HG03565 (cell line): ENCODE data around the gene NOP14.
"Not testable (repeated sequence)": the region's sequence is repeated elsewhere in the genome, so short reads cannot be mapped to it uniquely, and the experiment has no call there.

Experiments used
- ATAC-seq: cut with Tn5 transposase; IDR thresholded peaks from one replicate; pipeline ENCODE4 v1.9.1; 2021; ENCODE audit warnings: mild to moderate bottlenecking, moderate library complexity; ENCODE audit not compliant: unreplicated experiment

NOP14 gene

DNA sequence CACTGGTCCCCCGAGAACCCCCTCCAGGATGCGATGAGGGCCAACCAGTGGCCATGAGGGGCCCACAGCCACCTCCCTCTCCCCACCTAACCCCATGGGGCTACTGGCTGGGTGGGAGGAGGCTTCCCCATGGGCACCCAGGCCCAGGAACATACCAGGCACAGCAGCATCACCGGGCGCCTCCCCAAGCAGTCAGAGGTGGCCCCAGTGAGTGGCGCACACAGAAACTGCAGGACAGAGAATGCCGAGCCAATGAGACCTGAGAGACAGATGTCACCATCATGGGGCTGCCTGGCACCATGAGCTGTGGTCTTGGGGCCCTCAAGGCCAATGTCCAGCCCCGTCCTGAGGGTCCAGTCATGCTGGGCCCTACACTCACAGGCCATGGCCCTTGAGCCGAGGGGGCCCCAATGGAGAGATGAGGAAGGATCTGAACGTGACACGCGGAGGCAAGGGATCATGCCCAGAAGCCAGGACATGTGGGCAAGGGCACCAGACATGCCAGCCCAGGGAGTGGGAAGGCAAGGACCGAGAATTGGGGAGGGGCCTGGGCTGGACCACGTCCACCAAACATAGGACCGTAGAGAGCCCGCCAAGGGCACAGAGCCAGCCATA, 30.1 kb downstream of the NOP14 start:
- ATAC-seq = no peak

DNA sequence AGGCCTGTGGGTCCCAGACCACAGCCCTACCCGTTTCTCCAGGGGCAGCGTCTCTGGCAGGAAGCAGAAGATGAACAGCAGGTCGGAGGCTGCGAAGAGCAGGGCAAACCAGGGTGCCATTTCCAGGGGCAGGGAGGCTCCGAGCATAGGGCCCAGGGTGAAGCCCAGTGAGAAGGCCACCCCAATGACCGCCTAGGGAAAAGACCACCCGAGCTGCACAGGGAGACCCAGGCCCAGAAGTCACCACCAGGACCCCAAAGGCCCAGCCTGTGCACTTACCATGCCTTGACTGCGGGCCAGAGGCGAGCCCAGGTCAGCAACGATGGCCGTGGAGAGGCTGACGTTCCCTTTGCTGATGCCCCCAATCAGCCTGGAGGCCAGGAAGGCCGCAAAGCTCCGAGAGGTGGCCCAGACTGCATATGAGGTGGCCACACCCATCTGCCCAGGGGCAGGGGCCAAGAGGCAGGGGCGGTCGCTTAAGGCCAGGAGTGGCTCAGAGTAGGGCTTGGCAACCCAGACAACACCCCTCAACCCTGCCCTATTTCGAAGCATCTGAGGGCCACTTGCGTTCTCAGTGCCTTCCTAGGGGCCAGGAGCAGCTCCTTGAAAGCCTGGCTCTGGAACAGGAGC, 30.8 kb downstream of the NOP14 start:
- ATAC-seq = no peak

DNA sequence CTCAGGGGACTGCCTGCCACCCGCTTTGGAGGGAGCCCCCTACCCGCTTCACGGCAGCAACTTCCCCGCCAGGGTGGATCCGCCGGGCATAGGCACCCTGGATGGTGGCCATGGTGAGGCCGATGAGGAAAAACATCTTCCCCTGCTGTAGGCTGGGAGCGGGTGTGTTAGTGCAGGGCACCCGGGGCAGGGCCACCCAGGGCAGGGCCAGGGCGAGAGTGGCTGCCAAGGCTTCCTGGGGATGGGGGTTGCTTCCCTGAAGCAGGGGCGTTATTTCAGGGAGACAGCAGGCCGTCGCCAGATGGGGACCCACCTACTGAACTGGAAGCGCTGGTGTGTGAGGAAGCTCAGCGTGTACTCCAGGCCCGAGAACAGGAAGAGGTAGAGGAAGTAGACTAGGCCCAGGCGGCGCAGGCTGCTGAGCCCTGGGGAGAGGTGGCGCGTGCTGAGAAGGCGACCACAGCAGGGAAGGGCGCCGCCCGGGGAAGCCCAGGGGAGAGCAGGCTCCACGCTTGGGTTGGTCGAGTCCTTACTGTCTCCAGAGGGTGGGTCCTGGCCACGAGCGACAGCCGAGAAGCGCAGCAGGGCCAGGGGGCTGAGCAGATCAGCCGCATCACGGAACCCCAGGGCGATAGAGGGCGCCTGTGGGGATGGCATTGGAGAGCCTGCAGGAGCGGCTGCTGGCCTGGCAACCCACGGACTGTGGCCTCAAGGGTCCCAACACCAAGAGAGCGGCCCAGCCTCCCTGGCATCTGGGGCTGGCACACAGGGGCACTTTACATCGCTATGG, 31.5 kb downstream of the NOP14 start:
- peak; percentile 24 for ATAC-seq

DNA sequence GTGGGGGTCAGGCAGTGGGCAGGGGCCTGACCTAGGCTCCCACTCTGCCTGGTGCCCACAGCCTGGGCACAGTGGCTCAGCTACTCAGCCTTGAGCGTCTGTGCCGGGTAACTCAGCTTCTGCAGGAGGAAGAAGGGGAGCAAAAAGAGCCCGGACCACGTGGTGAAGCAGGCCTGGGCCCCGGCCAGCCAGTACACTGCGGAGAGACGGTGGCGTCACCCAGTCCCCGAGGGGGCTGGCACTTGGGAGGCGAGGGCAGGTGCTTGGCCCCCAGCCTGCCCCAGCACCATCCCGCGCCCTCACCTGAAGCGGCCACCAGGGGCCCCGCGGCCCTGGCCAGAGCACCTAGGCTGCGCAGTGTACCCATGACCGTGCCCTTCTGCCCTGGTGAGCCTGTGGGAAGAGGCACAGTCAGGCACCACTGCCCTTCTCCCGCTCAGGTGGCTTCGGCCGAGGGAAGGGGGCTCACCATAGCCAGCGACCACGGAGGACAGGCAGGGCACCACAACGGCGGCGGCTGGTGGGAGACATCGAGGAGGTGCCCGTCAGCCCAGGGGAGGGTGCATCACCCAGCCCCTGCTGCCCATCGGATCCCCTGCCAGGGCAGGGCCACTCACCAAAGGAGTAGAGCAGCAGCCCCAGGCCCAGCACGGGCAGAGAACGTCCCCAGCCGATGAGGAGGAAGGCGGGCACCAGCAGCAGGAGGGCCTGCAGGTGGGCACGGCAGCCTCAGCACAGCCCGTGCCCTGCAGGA, 32.3 kb downstream of the NOP14 start:
- ATAC-seq = no peak

DNA sequence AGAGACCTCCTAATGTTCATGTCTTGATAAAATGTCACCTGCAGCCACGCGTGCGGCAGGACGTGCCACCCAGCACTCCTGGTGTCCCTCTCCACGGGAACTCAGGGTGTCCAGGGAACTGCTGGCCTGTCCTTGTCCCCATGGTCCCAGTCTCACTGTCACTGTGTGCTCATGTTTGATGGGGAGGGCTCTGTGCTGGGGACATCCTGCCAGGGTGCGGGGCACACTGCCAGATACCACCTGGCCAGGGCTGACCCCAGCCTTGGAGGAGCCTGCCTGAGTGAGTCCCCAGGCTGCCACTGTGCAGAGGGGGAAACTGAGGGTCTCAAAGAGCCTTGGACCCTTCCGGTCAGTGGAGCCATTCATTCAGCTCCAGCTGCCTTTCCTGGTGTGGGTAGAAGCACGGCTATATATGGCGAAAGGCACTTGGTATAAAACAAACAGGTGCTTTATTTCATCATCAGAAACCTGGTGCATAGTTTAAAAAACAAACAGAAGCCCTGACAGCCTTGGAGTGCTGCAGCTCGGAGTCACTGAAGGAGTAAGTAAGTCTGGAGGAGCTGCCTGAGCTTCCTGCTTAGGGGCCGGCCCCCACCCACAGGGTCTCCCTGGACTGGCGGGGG, 33.0 kb downstream of the NOP14 start:
- ATAC-seq = no peak

DNA sequence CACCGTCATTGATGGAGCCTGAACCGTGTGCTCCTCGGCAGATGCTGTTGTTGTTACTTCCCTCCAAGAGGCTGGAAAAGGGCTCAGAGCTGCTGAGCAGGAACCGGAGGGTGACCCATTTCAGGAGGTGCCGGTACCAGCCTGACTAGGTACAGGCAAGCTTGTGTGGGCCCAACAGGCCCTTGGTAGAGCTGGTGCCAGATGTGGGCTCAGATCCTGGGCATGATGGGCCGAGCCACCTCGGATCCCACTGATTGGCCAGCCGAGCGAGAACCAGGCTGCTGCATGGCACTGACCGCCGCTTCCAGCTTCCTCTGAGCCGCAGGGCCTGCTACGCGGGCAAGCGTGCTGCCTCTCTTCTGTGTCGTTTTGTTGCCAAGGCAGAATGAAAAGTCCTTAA, 33.7 kb downstream of the NOP14 start:
- ATAC-seq = no peak

DNA sequence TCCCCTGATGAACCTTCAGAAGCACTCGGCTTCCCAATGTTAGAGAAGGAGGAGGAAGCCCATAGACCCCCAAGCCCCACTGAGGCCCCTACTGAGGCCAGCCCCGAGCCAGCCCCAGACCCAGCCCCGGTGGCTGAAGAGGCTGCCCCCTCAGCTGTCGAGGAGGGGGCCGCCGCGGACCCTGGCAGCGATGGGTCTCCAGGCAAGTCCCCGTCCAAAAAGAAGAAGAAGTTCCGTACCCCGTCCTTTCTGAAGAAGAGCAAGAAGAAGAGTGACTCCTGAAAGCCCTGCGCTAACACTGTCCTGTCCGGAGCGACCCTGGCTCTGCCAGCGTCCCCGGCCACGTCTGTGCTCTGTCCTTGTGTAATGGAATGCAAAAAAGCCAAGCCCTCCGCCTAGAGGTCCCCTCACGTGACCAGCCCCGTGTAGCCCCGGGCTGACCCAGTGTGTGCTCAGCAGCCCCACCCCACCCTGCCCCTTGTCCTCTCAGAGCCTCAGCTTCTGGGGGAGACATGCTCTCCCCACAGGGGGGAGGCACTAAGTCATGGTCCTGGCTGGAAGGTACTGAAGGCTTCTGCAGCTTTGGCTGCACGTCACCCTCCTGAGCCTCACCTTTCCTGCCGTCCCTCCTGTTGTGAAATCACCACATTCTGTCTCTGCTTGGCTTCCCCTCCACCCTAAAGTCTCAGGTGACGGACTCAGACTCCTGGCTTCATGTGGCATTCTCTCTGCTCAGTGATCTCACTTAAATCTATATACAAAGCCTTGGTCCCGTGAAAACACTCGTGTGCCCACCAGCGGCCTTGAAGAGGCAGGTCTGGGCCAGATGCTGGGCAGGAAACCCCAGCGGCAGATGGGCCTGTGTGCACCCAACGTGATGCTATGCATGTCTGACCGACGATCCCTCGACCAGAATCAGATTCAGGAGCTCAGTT, 34.7 kb downstream of the NOP14 start:
- ATAC-seq = no peak

DNA sequence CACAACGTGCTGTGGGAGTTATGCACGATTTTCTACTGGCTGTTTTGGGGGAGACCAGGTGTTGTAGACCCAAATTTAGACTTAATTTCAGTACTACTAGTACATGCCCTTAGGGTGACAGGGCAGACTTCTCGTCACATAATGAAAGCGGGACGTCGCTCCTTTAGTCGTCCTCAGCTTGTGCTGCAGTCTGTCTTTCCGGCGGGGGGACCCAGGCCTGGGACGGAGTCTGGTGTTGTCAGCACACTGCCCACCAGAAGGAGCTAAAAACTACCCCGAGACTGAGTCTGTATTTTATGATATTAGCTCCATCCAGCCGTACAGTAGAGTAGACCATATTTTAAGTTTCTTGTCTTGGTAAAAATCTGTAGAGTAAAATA, 35.5 kb downstream of the NOP14 start:
- ATAC-seq = no peak

DNA sequence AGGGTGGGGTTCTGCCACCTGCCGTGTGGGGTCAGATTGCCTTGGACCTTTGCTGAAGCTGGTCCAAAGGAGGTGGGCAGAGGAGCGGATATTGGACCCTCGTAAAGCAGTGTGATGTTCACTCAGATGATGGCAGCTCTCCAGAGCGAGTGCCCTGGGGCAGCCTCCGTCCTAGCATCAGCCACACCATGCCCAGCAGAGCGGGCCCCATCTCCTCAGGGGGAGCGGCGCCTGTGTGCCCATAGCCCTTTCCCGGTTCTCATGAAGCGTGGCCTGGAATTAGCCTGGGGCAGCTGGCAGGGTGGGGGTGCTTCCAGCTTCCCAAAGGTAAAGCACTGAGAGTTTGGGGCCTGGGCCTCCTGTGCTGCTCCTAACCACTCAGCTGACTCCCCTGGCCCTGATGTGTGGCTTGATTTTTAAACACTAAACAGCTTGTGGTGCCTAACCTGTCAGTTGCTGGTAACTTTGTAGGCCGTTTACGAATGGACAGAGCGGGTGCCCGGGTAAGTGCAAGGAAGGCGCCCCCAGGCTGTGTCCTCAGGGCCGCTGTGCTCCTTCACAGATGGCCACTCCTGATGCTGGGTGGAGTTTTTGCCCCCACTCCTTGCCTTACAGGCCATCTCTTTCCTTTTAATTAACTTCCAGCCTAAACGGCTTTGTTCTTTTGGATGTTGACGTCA, 36.0 kb downstream of the NOP14 start:
- ATAC-seq = no peak

DNA sequence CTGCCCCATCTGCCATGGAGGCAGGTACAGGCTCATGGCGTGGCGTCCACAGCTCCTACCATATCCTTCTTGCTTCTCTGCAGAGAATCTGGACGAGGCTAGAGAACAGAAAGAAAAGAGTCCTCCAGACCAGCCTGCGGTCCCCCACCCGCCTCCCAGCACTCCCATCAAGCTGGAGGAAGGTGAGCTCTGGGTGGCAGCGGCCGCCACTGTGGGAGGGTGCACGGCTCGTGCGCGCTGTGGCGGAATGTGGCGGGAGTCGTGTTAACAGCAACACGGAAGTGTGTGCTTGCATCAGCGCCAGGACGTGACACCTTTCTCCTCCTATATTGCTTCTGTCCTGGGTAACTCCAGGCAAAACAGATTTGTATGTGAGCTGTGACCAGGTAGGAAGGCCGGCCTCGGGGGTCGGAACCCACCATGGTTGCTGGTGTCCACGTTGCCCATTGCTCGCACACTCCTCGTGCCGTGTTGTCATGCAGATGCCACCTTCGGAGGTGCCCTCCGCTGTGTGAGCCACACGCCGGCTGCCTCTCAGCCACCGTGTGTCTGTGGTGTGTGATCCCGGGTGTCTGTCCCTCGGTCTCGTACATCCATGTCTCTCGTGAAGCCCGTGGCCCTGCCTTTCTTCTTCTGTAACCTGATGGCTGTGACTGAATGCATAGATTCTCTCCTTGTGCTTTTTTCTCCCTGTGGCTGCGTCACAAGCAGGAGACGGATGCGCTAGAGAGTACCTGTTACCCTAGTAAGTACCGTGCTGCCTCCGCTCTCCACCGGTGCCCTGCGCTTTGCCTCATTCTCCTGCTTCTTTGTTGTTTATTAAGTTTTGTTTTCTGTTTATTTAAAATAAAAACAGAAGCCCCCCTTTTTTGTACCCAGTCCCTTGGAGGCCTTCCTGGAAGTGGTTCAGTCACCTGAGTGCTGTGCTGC, 37.0 kb downstream of the NOP14 start:
- no peak for ATAC-seq

DNA sequence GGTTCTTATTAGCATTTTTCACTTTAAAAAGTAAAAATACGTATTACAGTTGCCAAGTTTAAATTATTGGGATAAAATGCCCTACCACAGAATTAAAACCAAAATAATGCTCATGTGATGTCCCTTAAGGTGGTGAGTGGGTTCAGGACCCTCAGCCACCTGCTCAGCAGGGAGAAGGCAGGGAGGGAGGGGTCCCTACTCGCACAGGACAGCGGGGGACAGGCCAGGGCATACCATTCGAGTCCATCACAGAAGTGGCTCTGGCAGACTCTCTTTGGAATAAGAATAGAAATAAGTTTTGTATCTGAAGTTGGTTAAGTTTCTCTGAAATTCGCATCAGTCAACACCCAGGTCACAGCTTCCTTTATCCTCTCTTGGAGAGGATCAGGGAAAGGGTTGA, 37.7 kb downstream of the NOP14 start:
- ATAC-seq = no peak

DNA sequence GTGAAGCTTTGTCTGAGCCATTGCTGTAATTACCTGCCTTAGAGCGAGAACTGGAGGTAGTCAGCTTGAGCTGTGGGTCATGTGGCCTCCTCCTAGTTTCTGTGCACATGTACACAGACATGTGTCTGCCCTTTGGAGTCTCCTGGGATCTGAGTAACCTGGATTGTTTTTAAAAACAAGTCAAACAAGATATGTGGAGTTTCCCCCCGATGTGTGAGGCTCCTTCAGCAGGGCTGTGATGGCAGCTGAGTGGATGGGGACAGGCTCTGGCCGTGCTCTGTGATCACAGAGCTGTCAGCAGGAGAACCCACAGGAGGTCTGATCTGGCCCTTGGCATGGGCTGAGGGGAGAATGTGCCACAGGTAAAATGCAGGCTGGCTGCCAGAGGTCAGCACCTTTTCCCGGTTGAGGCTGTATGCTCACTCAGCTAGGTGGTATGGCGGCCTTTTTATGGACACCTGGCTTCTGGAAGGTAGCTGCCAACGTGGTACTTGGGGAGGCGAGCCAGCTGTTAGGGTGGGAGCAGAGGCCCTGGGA, 38.4 kb downstream of the NOP14 start:
- no peak for ATAC-seq

DNA sequence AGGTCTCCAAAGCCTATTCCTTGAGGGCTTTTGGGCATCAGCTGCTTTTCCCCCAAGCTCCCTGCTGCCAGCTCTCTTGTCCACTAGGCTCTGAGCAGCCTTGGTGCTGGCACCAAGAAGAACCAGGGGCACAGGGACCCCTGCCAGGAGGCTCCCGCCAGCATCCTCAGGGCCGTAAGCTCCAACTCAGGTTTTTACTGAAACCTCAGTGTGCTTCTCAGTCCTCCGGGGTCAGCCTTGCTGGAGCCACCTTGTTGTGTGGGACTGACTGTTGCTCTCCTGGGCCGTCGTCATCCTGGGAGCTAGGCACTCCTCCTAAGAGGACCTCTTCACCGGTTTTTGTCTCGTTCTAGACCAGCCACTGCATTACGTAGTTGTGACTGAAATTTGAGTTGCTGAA, 38.9 kb downstream of the NOP14 start:
- no peak for ATAC-seq

DNA sequence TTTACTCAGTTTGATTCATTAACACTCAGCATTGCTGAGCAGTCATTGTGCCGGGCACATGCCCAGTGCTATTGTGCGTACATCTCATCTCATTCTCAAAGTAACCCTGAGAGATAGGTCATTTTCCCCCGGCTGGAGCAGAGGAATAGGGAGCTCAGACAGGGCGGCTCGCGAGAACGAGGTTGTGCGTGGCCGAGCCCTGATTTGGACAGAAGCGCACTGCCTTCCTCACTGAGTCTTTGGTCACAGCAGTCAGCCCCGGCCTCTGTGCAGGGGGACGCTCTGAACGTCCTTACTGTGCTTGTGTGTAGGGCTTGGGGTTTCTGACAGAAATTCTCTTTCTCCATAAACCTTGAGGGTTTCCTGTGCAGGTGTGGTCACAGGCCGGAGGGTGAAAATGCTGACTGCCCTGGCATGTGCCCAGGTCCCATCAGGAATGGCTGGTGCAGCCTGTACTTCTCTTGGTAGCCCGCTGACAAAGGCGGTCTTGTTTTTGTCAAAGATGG, 39.5 kb downstream of the NOP14 start:
- no peak for ATAC-seq

DNA sequence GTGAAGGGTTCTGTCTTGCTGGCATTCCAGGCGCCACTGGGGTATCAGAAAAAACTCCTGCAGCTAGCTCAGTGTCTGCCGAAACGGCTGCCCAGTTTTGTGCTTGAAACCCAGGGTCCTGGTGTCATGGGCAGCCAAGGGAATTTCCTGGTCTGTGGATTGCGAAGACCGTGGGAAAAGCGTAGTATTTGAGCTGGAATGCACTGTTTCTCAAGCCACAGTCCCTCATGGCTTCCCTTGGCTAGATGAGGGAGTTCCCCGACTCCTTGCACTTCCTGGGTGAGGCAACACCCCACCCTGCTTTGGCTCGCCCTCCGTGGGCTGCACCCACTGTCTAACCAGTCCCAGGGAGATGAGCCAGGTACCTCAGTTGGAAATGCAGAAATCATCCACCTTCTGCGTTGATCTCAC, 40.1 kb downstream of the NOP14 start:
- no peak for ATAC-seq

DNA sequence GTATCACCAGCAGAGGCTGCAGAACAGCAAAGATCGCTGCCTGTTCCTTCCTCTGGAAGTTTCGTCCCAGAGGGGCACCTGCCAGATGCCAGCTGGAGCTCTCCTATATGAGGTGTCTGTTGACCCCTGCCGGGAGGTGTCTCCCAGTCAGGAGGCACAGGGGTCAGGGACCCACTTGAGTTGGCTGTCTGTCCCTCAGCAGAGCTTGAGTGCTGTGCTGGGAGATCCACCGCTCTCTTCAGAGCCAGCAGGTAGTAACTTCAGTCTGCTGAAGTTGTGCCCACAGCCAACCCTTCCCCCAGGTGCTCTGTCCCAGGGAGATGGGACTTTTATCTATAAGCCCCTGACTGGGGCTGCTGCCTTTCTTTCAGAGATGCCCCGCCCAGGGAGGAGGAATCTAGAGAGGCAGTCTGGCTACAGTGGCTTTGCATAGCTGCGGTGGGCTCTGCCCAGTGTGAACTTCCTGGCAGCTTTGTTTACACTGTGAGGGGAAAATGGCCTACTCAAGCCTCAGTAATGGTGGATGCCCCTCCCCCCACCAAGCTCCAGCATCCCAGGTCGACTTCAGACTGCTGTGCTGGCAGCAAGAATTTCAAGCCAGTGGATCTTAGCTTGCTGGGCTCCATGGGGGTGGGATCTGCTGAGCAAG, 40.6 kb downstream of the NOP14 start:
- ATAC-seq = not testable (repeated sequence)

DNA sequence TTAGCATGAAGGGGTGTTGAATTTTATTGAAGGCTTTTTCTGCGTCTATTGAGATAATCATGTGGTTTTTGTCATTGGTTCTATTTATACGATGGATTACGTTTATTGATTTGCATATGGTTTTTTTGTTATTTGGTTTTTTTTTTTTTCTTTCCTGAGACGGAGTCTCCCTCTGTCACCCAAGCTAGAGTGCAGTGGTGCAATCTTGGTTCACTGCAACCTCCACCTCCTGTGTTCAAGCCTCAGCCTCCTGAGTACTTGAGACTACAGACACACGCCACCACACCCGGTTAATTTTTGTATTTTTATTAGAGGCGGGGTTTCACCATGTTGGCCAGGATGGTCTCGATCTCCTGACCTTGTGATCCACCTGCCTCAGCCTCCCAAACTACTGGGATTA, 44.5 kb downstream of the NOP14 start:
- ATAC-seq = not testable (repeated sequence)
